GM18517 (cell line): ENCODE measurements around the gene CNGA2.
"Not testable (repeated sequence)": the region's sequence is repeated elsewhere in the genome, so short reads cannot be mapped to it uniquely, and the experiment has no call there.

Experiments used
- ATAC-seq: cut with Tn5 transposase; IDR thresholded peaks from one replicate; pipeline ENCODE4 v1.9.1; 2021; ENCODE audit warnings: mild to moderate bottlenecking, moderate library complexity; ENCODE audit not compliant: unreplicated experiment

CNGA2 gene

GRCh38 chrX:151734446-151734845, at the start of gene CNGA2:
Gene CNGA2 (plus strand): TSS chrX:151734746. CDS start chrX:151738484, 3,738 bp downstream.
- ATAC-seq, result no peak

GRCh38 chrX:151687635-151688034, 46.9 kb upstream of the CNGA2 start:
- ATAC-seq, result no peak

DNA sequence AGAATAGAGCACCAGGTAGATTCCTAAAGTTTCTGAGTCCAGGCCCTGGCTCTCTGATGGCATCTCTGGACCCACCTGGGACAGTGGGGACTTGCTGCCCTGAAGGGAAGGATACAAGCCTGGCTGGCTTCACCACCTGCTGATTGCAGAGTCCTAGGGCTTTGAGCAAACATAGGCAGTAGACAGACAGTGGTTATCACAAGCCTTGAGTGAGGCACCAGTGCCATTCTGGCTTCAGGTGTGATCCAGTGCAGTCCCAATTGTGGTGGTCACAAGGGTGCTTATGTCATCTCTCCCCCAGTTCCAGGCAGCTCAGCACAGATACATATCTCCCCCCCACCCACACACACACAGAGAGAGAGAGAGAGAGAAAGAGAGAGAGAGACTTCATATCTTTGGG, 45.9 kb upstream of the CNGA2 start:
- ATAC-seq, result no peak

DNA sequence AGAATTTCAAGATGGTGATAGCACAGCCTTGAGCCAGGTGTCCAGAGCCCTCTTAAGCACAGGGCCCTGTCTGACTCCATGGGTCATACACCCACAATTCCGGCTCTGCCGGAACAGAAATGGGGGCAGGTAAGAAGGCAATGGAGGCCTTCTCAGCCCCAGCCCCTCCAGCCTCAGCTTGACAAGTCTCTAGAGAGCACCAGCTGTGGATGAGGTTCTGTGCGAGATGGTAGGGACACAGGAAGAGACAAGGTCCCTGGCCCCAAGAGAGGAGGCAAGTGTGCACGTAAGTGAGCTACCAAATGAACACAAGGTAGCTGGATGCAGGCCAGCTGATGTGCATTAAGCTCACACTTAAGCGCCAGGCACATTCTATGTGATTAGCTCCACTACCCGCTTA, 41.7 kb upstream of the CNGA2 start:
- no peak for ATAC-seq

- ATAC-seq, result no peak
Measured at GRCh38 chrX:151694121-151694520, 40.4 kb upstream of the CNGA2 start.

GRCh38 chrX:151694661-151695582, 39.6 kb upstream of the CNGA2 start, which contains the start of gene PRRG3:
Gene PRRG3 (plus strand): TSS chrX:151695458. CDS start chrX:151698815, 3,357 bp downstream.
- ATAC-seq, result no peak

- ATAC-seq, result no peak
Measured at GRCh38 chrX:151695583-151696340, 38.8 kb upstream of the CNGA2 start.

DNA sequence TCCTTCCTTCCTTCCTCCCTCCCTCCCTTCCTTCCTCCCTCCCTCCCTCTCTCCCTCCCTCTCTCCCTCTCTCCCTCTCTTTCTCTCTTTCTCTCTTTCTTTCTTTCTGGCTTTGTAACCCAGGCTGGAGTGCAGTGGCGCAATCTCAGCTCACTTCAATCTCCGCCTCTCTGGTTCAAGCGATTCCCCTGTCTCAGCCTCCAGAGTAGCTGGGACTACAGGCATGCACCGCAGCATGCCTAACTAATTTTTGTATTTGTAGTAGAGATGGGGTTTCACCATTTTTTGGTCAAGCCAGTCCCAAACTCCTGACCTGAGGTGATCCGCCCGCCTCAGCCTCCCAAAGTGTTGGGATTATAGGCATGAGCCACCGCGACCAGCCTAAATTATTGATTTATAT, 37.5 kb upstream of the CNGA2 start:
- ATAC-seq, result not testable (repeated sequence)

GRCh38 chrX:151697522-151697921, 37.0 kb upstream of the CNGA2 start:
- no peak for ATAC-seq

DNA sequence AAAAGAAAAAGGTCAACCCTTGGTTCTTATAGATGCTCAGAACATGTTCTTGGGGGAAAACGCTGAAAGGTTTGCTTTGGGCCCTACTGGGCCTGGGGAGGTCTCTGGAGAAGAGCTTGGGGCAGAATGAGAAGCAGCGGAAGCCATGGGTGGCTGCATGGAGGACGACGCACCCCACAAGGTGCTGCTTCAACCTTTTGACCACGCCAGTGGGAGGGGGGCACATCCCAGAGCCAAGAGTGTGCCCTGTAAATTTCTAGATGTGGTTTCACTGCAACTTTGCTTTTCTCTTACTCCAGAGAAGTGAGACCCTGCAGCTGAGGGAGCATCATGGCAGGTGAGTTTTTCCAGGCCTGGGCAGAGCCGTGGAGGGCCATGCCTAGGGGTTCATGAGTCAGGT, 36.1 kb upstream of the CNGA2 start:
- no peak for ATAC-seq

GRCh38 chrX:151699746-151700145, 34.8 kb upstream of the CNGA2 start:
- no peak for ATAC-seq

DNA sequence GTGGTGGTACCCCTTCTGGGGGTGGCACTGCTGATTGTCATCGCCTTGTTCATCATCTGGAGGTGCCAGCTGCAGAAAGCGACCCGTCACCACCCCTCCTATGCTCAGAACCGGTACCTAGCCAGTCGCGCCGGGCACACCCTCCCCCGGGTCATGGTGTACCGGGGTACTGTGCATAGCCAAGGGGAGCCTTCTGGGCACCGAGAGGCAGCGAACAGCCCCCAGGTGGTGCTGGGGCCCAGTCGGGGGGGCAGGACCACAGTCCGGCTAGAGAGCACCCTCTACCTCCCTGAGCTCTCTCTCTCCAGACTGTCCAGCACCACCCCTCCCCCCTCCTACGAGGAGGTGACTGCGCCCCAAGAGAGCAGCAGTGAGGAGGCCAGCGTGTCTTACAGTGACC, 34.0 kb upstream of the CNGA2 start:
- no peak for ATAC-seq

DNA sequence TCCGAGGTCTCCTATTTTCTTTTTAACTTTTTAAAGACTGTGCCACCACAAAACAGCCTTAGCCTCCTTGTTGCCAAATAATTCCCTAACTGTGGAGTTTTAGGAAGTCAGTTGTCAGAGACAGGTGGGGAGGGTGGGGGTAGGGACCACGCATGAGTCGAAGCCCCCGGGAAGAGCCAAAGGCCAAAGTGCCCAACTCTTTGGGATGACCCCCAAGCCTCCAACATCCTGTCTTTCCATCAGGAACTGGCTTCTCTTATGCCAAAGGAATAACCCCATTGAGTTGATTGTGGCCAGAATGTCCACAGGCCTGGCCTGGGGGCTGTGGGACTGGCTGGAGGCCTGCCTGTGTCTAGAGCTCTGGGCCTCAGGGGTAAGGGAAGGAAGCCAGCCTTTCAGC, 33.5 kb upstream of the CNGA2 start:
- ATAC-seq, result no peak

GRCh38 chrX:151701531-151701930, 33.0 kb upstream of the CNGA2 start:
- ATAC-seq, result no peak

DNA sequence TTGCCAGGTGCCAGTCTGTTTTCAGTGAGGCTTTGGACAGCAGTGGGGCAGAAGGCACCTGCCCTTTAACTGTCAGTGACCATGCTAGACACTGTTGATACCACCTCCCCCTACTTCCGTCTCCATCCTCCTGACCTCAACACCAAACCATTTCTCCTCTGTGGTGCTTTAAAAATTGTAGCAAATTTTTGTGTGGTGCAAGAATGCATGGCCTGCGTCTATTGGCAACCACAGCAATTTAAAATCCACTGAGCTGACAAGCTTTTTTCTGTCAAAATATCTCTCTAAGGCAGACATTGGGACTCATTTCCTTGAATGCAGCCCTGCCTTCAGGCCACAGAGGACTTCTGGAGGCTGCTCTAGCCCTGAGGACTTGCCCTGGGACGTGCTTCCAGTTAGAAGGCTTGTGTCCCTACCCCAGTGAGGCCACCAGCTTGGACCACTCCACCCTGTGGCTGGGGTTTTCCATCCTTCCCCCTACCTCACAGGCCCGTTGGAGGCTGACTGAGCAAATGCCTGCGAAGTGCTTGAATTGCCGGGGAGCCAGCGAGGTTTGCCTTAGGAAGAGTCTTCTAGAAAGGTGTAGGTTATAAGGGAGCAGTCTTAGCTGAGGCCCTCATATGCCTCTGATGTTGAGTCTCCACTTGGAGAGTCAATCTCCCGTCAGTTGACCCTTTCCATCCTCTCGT, 32.4 kb upstream of the CNGA2 start:
- no peak for ATAC-seq

DNA sequence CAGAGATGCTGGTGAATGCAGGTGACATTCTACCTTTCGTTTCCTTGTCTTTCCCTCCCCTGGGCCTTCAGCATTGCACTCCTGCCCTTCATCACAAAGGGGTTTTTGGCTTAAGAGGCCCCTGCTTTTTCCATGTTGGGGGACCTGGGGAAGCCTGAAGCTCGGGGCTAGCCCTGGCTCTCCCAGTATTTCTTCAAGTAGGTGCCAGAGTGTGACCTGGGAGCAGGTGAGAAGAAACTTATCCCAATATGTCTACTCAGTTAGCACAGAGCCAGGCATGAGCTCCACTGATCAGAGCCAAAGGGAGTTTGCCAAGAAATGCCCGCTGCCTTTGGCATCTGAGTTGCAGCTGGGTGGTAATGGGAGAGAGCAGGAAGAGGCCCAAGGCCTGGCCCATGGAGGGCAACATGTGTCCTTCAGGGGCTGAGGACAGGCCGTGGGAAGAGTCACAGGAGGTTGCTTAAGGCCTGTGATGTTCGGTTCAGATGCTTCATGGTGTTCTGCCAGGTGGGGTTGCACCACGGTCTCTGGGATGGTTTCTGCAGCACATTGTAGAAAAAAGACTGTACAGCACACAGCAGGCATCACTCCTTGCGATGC, 31.7 kb upstream of the CNGA2 start:
- ATAC-seq, result no peak

DNA sequence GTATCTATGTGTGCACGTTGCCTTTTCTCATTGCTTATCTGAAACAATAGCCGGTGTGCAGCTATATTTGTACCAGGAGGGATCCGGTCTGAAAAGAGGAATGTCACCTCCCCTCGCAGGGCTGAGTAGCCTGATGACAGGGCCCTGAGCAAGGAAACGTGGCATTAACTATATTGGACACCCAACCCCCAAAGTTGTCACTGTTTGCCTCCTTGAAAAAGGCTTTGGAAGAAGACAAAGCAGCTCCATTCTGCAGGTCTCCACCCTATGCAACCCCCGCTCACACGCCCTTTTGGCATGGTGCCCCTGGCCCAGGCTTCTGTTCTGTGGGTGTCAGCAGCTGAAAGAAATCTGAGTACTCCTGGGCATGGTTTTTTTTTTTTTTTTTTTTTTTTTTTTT, 31.1 kb upstream of the CNGA2 start:
- ATAC-seq, result no peak

- ATAC-seq, result no peak
Measured at GRCh38 chrX:151704041-151704663, 30.4 kb upstream of the CNGA2 start.

DNA sequence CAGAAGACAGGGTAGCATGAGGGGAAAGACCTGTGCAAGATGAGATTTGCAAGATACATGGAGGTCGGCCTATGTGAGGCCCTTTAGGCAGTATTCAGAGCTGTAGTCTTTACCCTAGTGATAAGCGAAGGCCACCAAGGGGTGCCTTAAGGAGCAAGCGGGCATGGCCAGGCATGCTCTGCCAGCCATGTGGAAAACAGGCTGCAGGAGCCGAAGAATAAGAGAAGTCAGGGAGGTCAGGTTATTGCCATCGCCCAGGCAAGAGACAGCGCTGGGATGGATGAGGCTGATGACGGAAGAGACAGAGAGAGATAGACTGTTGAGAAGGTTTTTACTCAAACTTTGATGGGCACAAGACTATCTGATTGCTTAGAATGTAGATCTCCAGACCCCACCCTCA, 25.7 kb upstream of the CNGA2 start:
- ATAC-seq, result no peak

- no peak for ATAC-seq
Measured at GRCh38 chrX:151710457-151710856, 24.1 kb upstream of the CNGA2 start.
